Neutrophil (primary cell): ENCODE results near the gene RHBDL2.
"Not testable (repeated sequence)": the region's sequence is repeated elsewhere in the genome, so short reads cannot be mapped to it uniquely, and the experiment has no call there.

Source experiments
- H3K27ac ChIP-seq: fragments of 200-600 bp; sonication (generic); 2 replicates; pipeline ENCODE4 v1.5.1; 2016; ENCODE audit warnings: mild to moderate bottlenecking, moderate library complexity
- H3K27me3 ChIP-seq: fragments of 200-600 bp; sonication (generic); 2 replicates; pipeline ENCODE4 v1.6.0; 2016; ENCODE audit warnings: mild to moderate bottlenecking
- H3K36me3 ChIP-seq: fragments of 200-600 bp; sonication (generic); 2 replicates; pipeline ENCODE4 v1.5.1; 2017
- H3K4me1 ChIP-seq, 2 experiments: fragments of 200-600 bp in 1 of 2; sonication (generic) in 1 of 2; 1 replicate in 1 of 2; 2 replicates in 1 of 2; pipeline versions ENCODE4 v1.5.1 to v1.6.1; 2013 to 2016; ENCODE audit warnings: low read depth in 1 of 2, low read length in 1 of 2, mild to moderate bottlenecking in 1 of 2, moderate library complexity in 1 of 2; ENCODE audit not compliant: control insufficient read depth in 1 of 2, insufficient read depth in 1 of 2
- H3K4me3 ChIP-seq, 2 experiments: fragments of 200-600 bp in 1 of 2; sonication (generic) in 1 of 2; 1 replicate in 1 of 2; 2 replicates in 1 of 2; pipeline ENCODE4 v1.5.1; 2013 to 2016; ENCODE audit warnings: low read depth in 1 of 2, low read length in 1 of 2, mild to moderate bottlenecking in 1 of 2, moderate library complexity in 1 of 2
- H3K9me3 ChIP-seq: fragments of 200-600 bp; sonication (generic); 2 replicates; pipeline ENCODE4 v1.5.1; 2016
- CTCF ChIP-seq: fragments of 200-600 bp; sonication (generic); IDR thresholded peaks from 2 replicates; pipeline ENCODE4 v1.5.1; 2016; ENCODE audit warnings: antibody characterized with exemption

RHBDL2 gene

DNA sequence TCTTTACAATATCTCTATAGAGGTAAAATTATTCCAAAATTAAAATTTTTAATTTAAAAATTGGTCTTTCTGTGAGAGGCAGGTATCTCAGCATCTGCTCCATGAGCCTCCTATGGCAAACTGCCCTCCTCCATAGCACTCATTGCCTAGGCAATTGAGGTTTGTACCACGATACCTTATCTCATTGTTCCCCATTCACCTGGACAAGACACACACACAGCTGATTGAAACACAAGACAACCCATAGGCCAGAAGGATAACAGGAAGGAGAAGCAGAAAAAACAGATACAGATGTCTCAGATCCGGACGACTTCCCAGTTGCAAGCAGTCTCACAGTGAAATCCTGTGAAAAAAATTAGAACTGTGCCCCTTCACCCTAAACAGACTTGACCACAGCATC is 24.3 kb downstream of the RHBDL2 start:
- Histone ChIP-seq H3K4me3 (no peak overlapping the region), H3K27me3 (no peaks in the 10 kb centered on the region), H3K4me1 (no peaks in the 10 kb centered on the region), H3K9me3 (no peaks in the 10 kb centered on the region), H3K36me3 (no peaks in the 10 kb centered on the region), H3K27ac (no peak overlapping the region)
- no peak for TF ChIP-seq CTCF

- no peaks in the 10 kb centered on the region for H3K4me1 ChIP-seq
- H3K27ac ChIP-seq, result no peak overlapping the region
- no peaks in the 10 kb centered on the region for H3K9me3 ChIP-seq
- no peak for TF ChIP-seq CTCF
- no peak overlapping the region for H3K4me3 ChIP-seq
- H3K36me3 ChIP-seq, result no peaks in the 10 kb centered on the region
- no peaks in the 10 kb centered on the region for H3K27me3 ChIP-seq
Observed at GRCh38 chr1:38915352-38915948, 26.2 kb downstream of the RHBDL2 start.

GRCh38 chr1:38914908-38915307 is 26.7 kb downstream of the RHBDL2 start:
- not testable (repeated sequence) for H3K27me3 ChIP-seq, H3K9me3 ChIP-seq, H3K27ac ChIP-seq, H3K4me3 ChIP-seq, H3K4me1 ChIP-seq, H3K36me3 ChIP-seq

GRCh38 chr1:38908821-38909220 is 32.8 kb downstream of the RHBDL2 start:
- no peaks in the 10 kb centered on the region for H3K36me3 ChIP-seq
- no peaks in the 10 kb centered on the region for H3K27me3 ChIP-seq
- H3K27ac ChIP-seq, result no peak overlapping the region
- H3K9me3 ChIP-seq, result no peaks in the 10 kb centered on the region
- no peak for TF ChIP-seq CTCF
- no peak overlapping the region for H3K4me3 ChIP-seq
- H3K4me1 ChIP-seq, result no peaks in the 10 kb centered on the region

GRCh38 chr1:38905985-38906384 is 35.6 kb downstream of the RHBDL2 start:
- no peak overlapping the region for H3K27ac ChIP-seq
- H3K4me3 ChIP-seq, result no peak overlapping the region
- H3K36me3 ChIP-seq, result no peaks in the 10 kb centered on the region
- TF ChIP-seq CTCF, result no peak
- no peaks in the 10 kb centered on the region for H3K4me1 ChIP-seq
- H3K9me3 ChIP-seq, result no peaks in the 10 kb centered on the region
- no peaks in the 10 kb centered on the region for H3K27me3 ChIP-seq

DNA sequence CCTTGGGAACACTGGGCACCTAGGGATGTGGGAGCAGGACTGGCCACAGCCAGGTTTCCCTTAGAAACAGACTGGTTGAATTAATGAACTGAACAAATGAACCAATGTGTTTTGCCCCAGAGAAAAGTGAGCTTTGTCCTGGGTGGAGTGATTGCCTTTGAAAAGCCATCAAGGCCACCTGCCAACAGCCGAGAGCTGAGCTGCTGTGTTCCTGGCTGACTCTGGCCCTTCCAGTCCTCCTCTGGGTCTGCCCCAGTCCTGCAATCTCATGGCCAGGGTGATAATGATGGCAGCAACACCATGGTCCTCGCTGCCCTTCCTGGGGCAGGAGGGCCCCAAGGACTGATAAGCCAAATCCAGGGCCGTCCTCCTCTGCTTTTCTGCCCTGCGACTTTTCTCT is 42.1 kb downstream of the RHBDL2 start:
- Histone ChIP-seq H3K9me3 (no peaks in the 10 kb centered on the region), H3K4me3 (no peak overlapping the region), H3K36me3 (no peaks in the 10 kb centered on the region), H3K27ac (no peak overlapping the region), H3K4me1 (no peaks in the 10 kb centered on the region), H3K27me3 (no peaks in the 10 kb centered on the region)
- TF ChIP-seq CTCF, result no peak
